HCT116 (cell line): Measurements from ENCODE around the gene NDUFS2. TPM values are rescaled to one million over a fixed set of nuclear protein-coding genes. Genes with fewer than 3 reads are reported as not detected.

Experiments used
- ATAC-seq: fragments of 200-7000 bp; cut with Tn5 transposase; 2 replicates; pipeline ENCODE4 v1.9.1; 2020; ENCODE audit warnings: mild to moderate bottlenecking, moderate library complexity
- BruUV-seq: library from RNA; stranded (reverse); fragments of 400-500 nt; replicated peaks from 2 replicates; lab custom pipeline; 2021; lab: Mats Ljungman, UMichigan
- CTCF ChIA-PET: fragments of 300-600 bp; sonication (Branson Sonifier 250); formaldehyde crosslinking; loops from one replicate; lab custom pipeline; 2021; ENCODE audit warnings: antibody characterized with exemption; lab: Charles Lee
- POLR2A ChIA-PET: fragments of 300-600, 350-600 bp; sonication (Branson Sonifier 250); formaldehyde crosslinking; loops from one replicate; lab custom pipeline; 2021; ENCODE audit warnings: antibody characterized with exemption; lab: Charles Lee
- RAD21 ChIA-PET, 2 experiments: fragments of 300-600 bp; sonication (Branson Sonifier 250); formaldehyde crosslinking; loops; one replicate each; lab custom pipeline; 2023; ENCODE audit warnings: low total read pairs in 2 of 2; ENCODE audit not compliant: uncharacterized antibody in 2 of 2, unreplicated experiment in 2 of 2, low non-redundant PET in 1 of 2; lab: Charles Lee
- DNase-seq: peaks from one replicate; pipeline ENCODE4 v3.0.0-alpha.2; 2010; ENCODE audit warnings: low read depth, low spot score
- H2AFZ ChIP-seq: fragments of 200-600 bp; shearing (Covaris generic), sonication (generic); 2 replicates; pipeline ENCODE4 v1.6.1; 2017; ENCODE audit warnings: low read depth, mixed run types, mixed read lengths, antibody characterized with exemption, low read length; ENCODE audit not compliant: poor library complexity, severe bottlenecking
- H3K27ac ChIP-seq: 2 replicates; pipeline ENCODE4 v1.5.1; 2012; ENCODE audit warnings: low read depth, low read length
- H3K27me3 ChIP-seq: fragments of 200-600 bp; sonication (generic); 2 replicates; pipeline ENCODE4 v1.6.1; 2016; ENCODE audit warnings: mixed run types, low read length, mixed read lengths; ENCODE audit not compliant: insufficient read depth
- H3K36me3 ChIP-seq, 2 experiments: fragments of 200-500 bp in 1 of 2; fragments of 200-600 bp in 1 of 2; sonication (Bioruptor generic) in 1 of 2; sonication (generic) in 1 of 2; 2 replicates each; pipeline versions ENCODE4 v1.5.1 to v1.6.1; 2014 to 2016; ENCODE audit warnings: low read length in 2 of 2, inconsistent platforms in 1 of 2, mixed read lengths in 1 of 2, mixed run types in 1 of 2; ENCODE audit not compliant: insufficient read depth in 2 of 2, control insufficient read depth in 1 of 2
- H3K4me1 ChIP-seq, 2 experiments: fragments of 200-600 bp in 1 of 2; sonication (generic) in 1 of 2; 2 replicates each; pipeline versions ENCODE4 v1.5.1 to v1.6.1; 2012 to 2017; ENCODE audit warnings: low read length in 2 of 2, inconsistent platforms in 1 of 2, mild to moderate bottlenecking in 1 of 2, mixed read lengths in 1 of 2, mixed run types in 1 of 2, moderate library complexity in 1 of 2; ENCODE audit not compliant: insufficient read depth in 2 of 2, control insufficient read depth in 1 of 2
- H3K4me2 ChIP-seq: fragments of 200-600 bp; sonication (generic); 2 replicates; pipeline ENCODE4 v1.6.1; 2017; ENCODE audit warnings: mixed run types, low read length, mixed read lengths
- H3K4me3 ChIP-seq, 2 experiments: fragments of 200-600 bp in 1 of 2; sonication (generic) in 1 of 2; replicated peaks in 1 of 2; 2 replicates each; pipeline ENCODE4 v1.5.1; 2011 to 2016; ENCODE audit warnings: low read length in 2 of 2, control low read depth in 1 of 2, low read depth in 1 of 2, mild to moderate bottlenecking in 1 of 2, mixed read lengths in 1 of 2, mixed run types in 1 of 2
- H3K79me2 ChIP-seq: fragments of 200-600 bp; sonication (generic); 2 replicates; pipeline ENCODE4 v1.6.1; 2017; ENCODE audit warnings: mild to moderate bottlenecking, mixed run types, low read length, moderate library complexity, mixed read lengths; ENCODE audit not compliant: insufficient read depth
- H3K9ac ChIP-seq: fragments of 200-600 bp; sonication (generic); 2 replicates; pipeline ENCODE4 v1.6.1; 2016; ENCODE audit warnings: low read length, mixed read lengths
- H3K9me2 ChIP-seq: fragments of 200-600 bp; sonication (generic), shearing (Covaris generic); 2 replicates; pipeline ENCODE4 v1.6.1; 2017; ENCODE audit warnings: mixed run types, mild to moderate bottlenecking, moderate library complexity; ENCODE audit not compliant: insufficient read depth
- H3K9me3 ChIP-seq, 2 experiments: fragments of 200-500 bp in 1 of 2; fragments of 200-600 bp in 1 of 2; sonication (Bioruptor generic) in 1 of 2; sonication (generic) in 1 of 2; 2 replicates each; pipeline ENCODE4 v1.6.1; 2014 to 2017; ENCODE audit warnings: low read length in 2 of 2, mixed read lengths in 2 of 2, inconsistent platforms in 1 of 2, low read depth in 1 of 2, mild to moderate bottlenecking in 1 of 2, mixed run types in 1 of 2, moderate library complexity in 1 of 2; ENCODE audit not compliant: control insufficient read depth in 1 of 2, insufficient read depth in 1 of 2
- H4K20me1 ChIP-seq: fragments of 200-600 bp; sonication (generic), shearing (Covaris generic); 2 replicates; pipeline ENCODE4 v1.6.1; 2017; ENCODE audit warnings: mixed run types, mild to moderate bottlenecking, moderate library complexity; ENCODE audit not compliant: insufficient read depth
- EGR1 ChIP-seq: IDR thresholded peaks from 2 replicates; pipeline ENCODE4 v1.6.1; 2012; ENCODE audit warnings: low read depth
- EZH2 ChIP-seq: fragments of 200-600 bp; sonication (generic); IDR thresholded peaks from 2 replicates; pipeline ENCODE4 v1.6.1; 2017; ENCODE audit warnings: antibody characterized with exemption, mixed run types
- EZH2phosphoT487 ChIP-seq: fragments of 200-600 bp; IDR thresholded peaks from 2 replicates; pipeline ENCODE4 v1.6.1; 2018; ENCODE audit warnings: antibody characterized with exemption, borderline replicate concordance
- POLR2A ChIP-seq: IDR thresholded peaks from 2 replicates; pipeline ENCODE4 v1.7.0; 2011; ENCODE audit warnings: borderline replicate concordance; ENCODE audit not compliant: insufficient read depth, insufficient read length; ENCODE audit errors: extremely low read depth
- ZNF274 ChIP-seq: fragments of 200-500 bp; sonication (Bioruptor generic); IDR thresholded peaks from 2 replicates; pipeline ENCODE4 v1.6.1; 2014; ENCODE audit warnings: mild to moderate bottlenecking, low read depth, low read length, inconsistent platforms
- intact Hi-C: fragments of 100-400 bp; cut with micrococcal nuclease; formaldehyde crosslinking; loops from 2 replicates; pipeline ENCODE4 v1.10.0; 2022
- total RNA-seq: library from RNA; stranded (reverse); gene quantifications from one replicate; pipeline ENCODE4 v1.2.1, GENCODE V29; 2021; ENCODE audit not compliant: unreplicated experiment
- TF ChIP-seq, protein P1 (sequence below), 3 experiments: fragments of 200-600 bp in 1 of 3; sonication (generic) in 1 of 3; IDR thresholded peaks in 2 of 3; conservative IDR thresholded peaks in 1 of 3; 2 replicates each; pipeline ENCODE4 v1.5.1; 2012 to 2017; ENCODE audit warnings: low read depth in 2 of 3, low read length in 2 of 3, antibody characterized with exemption in 1 of 3, borderline replicate concordance in 1 of 3, control low read depth in 1 of 3, mild to moderate bottlenecking in 1 of 3, mixed read lengths in 1 of 3, mixed run types in 1 of 3, moderate library complexity in 1 of 3; ENCODE audit not compliant: insufficient read depth in 1 of 3
- TF ChIP-seq, protein P2 (sequence below): IDR thresholded peaks from 2 replicates; pipeline ENCODE4 v1.6.1; 2011; ENCODE audit warnings: mild to moderate bottlenecking, low read length, moderate library complexity; ENCODE audit not compliant: insufficient replicate concordance; ENCODE audit errors: extremely low read depth

NDUFS2 gene
- total RNA-seq, 1 experiment from 2014 or later = 82.7 TPM

DNA sequence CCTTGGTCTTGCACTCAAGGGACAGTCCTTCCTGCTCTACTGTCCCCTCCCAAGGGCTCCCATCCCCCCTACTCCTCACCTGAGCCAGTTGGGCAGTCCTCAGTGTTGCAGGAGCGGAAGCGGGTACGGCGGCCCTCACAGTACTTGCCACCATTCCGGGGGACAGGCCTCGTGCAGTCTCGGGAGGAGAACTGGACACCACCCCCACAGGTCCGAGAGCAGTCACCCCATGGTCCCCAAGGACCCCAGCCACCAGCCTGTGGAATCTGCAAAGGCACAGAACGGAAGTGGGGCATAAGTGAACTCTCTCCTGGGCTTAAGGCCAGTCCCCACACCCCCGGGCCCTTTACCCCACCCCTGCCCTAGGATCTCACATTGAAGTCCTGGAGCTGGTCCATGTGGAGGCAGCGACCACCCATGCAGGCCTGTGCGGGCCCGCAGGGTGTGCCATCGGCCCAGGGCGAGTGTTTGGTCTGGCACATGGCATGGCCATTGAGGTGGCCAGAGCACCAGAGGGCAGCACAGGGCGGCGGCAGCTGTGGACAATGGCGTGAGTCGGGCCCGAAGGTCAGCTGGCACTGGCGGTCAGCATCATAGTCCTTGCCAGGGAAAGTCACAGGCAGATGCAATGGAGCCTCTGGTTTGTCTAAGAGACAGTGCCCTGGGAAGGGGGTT, 8.5 kb upstream of the NDUFS2 start:
- ChIA-PET POLR2A (interaction anchor here (0.6 to 2.2 kb wide), 2 partner anchors 9 to 13 kb away, joined by 3 to 9 read pairs; partner anchors contain the start of gene NDUFS2), CTCF (interaction anchor here (0.6 to 1.6 kb wide), 2 partner anchors 32 to 188 kb away, joined by 3 to 7 read pairs; partner anchors contain the start of gene TOMM40L)
- Histone ChIP-seq H3K27ac (no peak overlapping the region), H3K36me3 (no peaks in the 10 kb centered on the region), H3K79me2 (no peaks in the 10 kb centered on the region), H3K27me3 (no peaks in the 10 kb centered on the region), H4K20me1 (no peaks in the 10 kb centered on the region), H3K4me3 (no peak overlapping the region)
- no TSS peak for BruUV-seq
- TF ChIP-seq, protein P1, sequence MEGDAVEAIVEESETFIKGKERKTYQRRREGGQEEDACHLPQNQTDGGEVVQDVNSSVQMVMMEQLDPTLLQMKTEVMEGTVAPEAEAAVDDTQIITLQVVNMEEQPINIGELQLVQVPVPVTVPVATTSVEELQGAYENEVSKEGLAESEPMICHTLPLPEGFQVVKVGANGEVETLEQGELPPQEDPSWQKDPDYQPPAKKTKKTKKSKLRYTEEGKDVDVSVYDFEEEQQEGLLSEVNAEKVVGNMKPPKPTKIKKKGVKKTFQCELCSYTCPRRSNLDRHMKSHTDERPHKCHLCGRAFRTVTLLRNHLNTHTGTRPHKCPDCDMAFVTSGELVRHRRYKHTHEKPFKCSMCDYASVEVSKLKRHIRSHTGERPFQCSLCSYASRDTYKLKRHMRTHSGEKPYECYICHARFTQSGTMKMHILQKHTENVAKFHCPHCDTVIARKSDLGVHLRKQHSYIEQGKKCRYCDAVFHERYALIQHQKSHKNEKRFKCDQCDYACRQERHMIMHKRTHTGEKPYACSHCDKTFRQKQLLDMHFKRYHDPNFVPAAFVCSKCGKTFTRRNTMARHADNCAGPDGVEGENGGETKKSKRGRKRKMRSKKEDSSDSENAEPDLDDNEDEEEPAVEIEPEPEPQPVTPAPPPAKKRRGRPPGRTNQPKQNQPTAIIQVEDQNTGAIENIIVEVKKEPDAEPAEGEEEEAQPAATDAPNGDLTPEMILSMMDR (IDR thresholded peaks at IDR 0.05 in 2 of 3, conservative IDR thresholded peaks at IDR 0.05 in 1 of 3; ENCODE audit: borderline replicate concordance in 1 of 3, insufficient read depth in 1 of 3, low read depth in 2 of 3, low read length in 2 of 3) = 0 out of 6 replicates have a peak, but pooled peaks of 1 of the 3 experiments have one; percentile 2
- no peak for TF ChIP-seq EZH2
- TF ChIP-seq, all 23 proteins: peak for 1
- H3K9me3 ChIP-seq = no peaks in the 10 kb centered on the region
- DNase-seq = no peak
- H3K9ac ChIP-seq = no peak overlapping the region
- ATAC-seq = no peak
- H2AFZ ChIP-seq = no peak overlapping the region
- no peaks in the 10 kb centered on the region for H3K9me2 ChIP-seq
- H3K4me2 ChIP-seq = no peak overlapping the region
- RAD21 ChIA-PET = no interaction called here
- H3K4me1 ChIP-seq = peaks cover 4 to 12% of the 10 kb centered on the region in 2 experiments; a peak in 2 of 4 replicates
- intact Hi-C loops = no loop called here

DNA sequence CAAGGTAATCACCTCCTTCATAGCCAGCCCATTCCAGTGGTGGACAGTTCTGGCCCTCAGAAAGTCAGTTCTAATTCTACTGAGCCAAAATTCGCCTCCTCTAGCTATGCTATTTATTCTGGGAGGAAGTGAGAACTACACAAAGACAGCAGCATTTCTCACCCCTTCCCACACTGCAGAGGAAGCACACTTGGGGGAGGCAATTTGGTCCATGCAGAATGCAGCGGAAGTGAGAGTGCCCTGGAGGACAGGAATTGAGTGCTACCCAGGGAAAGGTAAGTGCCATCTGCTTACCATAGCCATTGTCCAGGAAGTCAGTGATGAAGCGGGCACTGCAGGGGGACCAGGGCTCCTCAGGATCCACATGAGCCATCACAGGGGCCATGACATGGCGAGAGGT, 7.0 kb upstream of the NDUFS2 start:
- H3K9me2 ChIP-seq = no peaks in the 10 kb centered on the region
- H3K9me3 ChIP-seq = no peaks in the 10 kb centered on the region
- POLR2A ChIA-PET = no interaction called here
- ATAC-seq = no peak
- DNase-seq = no peak
- H3K9ac ChIP-seq = no peak overlapping the region
- no peaks in the 10 kb centered on the region for H3K27me3 ChIP-seq
- CTCF ChIA-PET = interaction anchor here (0.6 to 1.6 kb wide), 2 partner anchors 30 to 201 kb away, joined by 3 to 7 read pairs; partner anchors contain the start of gene TOMM40L
- RAD21 ChIA-PET = no interaction called here
- no peaks in the 10 kb centered on the region for H3K36me3 ChIP-seq
- TF ChIP-seq EGR1 = no peak
- TF ChIP-seq ZNF274 = no peak
- TF ChIP-seq, protein P2, sequence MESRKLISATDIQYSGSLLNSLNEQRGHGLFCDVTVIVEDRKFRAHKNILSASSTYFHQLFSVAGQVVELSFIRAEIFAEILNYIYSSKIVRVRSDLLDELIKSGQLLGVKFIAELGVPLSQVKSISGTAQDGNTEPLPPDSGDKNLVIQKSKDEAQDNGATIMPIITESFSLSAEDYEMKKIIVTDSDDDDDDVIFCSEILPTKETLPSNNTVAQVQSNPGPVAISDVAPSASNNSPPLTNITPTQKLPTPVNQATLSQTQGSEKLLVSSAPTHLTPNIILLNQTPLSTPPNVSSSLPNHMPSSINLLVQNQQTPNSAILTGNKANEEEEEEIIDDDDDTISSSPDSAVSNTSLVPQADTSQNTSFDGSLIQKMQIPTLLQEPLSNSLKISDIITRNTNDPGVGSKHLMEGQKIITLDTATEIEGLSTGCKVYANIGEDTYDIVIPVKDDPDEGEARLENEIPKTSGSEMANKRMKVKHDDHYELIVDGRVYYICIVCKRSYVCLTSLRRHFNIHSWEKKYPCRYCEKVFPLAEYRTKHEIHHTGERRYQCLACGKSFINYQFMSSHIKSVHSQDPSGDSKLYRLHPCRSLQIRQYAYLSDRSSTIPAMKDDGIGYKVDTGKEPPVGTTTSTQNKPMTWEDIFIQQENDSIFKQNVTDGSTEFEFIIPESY = no peak
- no peak for TF ChIP-seq EZH2
- TF ChIP-seq EZH2phosphoT487 = no peak
- no peak for TF ChIP-seq POLR2A
- H3K79me2 ChIP-seq = no peaks in the 10 kb centered on the region
- intact Hi-C loops = no loop called here
- no peak overlapping the region for H2AFZ ChIP-seq
- no peak overlapping the region for H3K4me3 ChIP-seq
- no peaks in the 10 kb centered on the region for H4K20me1 ChIP-seq
- no TSS peak for BruUV-seq
- peaks cover 4 to 15% of the 10 kb centered on the region in 2 experiments; a peak in 2 of 4 replicates for H3K4me1 ChIP-seq
- H3K27ac ChIP-seq = no peak overlapping the region
- no peak overlapping the region for H3K4me2 ChIP-seq
